ENCODE measurements around the gene ZSCAN26.

DNA sequence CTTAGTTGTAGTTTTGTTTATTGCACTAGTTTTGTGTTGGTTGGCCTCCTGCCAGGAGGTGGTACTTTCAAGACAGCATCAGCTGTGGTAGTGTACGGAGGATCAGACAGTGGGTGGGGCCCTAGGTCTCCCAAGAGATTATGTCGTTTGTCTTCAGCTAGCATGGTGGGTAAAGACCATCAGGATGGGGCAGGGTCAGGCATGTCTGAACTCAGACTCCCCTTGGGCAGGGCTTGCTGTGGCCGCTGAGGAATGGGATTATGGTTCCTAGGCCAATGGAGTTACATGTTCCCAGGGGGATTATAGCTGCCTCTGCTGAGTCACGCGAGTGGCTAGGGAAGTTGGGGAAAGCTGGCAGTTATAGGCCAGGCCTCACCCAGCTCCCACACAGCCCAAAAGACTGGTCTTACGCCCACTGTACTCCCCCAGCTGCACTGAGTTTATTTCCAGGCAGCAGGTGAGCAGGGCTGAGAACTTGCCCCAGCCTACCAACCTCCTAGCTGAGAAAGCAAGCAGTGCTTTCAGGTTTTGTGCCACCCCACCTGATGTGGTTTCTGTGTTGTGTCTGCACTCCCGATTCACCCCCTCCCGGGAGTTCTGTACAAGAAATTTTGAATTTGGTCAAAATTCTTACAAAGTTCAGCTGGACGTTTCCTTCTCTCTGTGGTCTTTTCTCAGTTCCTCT is 44.3 kb downstream of the ZSCAN26 start:
- TF ChIP-seq EZH2phosphoT487 (IDR thresholded peaks at IDR 0.05; ENCODE audit: borderline replicate concordance, low read length), result no peak
- TF ChIP-seq, protein P1, sequence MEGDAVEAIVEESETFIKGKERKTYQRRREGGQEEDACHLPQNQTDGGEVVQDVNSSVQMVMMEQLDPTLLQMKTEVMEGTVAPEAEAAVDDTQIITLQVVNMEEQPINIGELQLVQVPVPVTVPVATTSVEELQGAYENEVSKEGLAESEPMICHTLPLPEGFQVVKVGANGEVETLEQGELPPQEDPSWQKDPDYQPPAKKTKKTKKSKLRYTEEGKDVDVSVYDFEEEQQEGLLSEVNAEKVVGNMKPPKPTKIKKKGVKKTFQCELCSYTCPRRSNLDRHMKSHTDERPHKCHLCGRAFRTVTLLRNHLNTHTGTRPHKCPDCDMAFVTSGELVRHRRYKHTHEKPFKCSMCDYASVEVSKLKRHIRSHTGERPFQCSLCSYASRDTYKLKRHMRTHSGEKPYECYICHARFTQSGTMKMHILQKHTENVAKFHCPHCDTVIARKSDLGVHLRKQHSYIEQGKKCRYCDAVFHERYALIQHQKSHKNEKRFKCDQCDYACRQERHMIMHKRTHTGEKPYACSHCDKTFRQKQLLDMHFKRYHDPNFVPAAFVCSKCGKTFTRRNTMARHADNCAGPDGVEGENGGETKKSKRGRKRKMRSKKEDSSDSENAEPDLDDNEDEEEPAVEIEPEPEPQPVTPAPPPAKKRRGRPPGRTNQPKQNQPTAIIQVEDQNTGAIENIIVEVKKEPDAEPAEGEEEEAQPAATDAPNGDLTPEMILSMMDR (conservative IDR thresholded peaks at IDR 0.05; ENCODE audit: low read depth, low read length), result no peak
